Omental fat pad (tissue), 4 donors: ENCODE results near the gene SLC9C1. TPM values are rescaled to one million over a fixed set of nuclear protein-coding genes. Genes with fewer than 3 reads are reported as not detected.

Experiments
- ATAC-seq: fragments of 150-250 bp; one replicate; pipeline ENCODE4 v1.9.1; 2016; ENCODE audit warnings: mild to moderate bottlenecking, moderate library complexity; ENCODE audit not compliant: low FRiP score
- DNase-seq: peaks from one replicate; pipeline ENCODE4 v3.0.0-alpha.2; 2019; ENCODE audit warnings: low spot score
- total RNA-seq, 4 donors: library from RNA; depleted of rRNA; stranded (reverse); fragments of >200 nt; gene quantifications; one replicate each; pipeline ENCODE4 v1.1.0, GENCODE V29; 2016
- TF ChIP-seq, protein P1 (sequence below), 3 donors: fragments of 450-650 bp; IDR thresholded peaks; one replicate each; pipeline ENCODE4 v1.5.1; 2016 to 2017; ENCODE audit warnings: antibody characterized with exemption in 3 of 3, mild to moderate bottlenecking in 3 of 3, moderate library complexity in 2 of 3

The SLC9C1 gene
- total RNA-seq, 4 donors from 2014 or later, result 0.19 to 1.9 (median 1.1) TPM

DNA sequence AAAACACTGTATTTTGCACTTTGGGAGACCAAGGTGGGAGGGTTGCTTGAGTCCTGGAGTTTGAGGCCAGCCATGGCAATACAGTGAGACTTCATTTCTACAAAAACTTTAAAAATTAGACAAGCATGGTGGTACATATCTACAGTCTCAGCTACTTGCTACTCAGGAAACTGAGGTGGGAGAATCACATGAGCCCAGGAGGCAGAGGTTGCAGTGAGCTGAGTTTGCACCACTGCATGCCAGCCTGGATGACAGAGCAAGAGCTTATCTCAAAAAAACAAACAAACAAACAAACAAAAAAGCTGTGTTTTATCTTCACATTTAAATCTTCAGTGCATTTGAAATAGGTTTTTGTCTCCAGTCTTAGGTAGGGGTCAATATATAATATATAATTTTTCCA, 4.8 kb upstream of the SLC9C1 start:
- TF ChIP-seq, protein P1, sequence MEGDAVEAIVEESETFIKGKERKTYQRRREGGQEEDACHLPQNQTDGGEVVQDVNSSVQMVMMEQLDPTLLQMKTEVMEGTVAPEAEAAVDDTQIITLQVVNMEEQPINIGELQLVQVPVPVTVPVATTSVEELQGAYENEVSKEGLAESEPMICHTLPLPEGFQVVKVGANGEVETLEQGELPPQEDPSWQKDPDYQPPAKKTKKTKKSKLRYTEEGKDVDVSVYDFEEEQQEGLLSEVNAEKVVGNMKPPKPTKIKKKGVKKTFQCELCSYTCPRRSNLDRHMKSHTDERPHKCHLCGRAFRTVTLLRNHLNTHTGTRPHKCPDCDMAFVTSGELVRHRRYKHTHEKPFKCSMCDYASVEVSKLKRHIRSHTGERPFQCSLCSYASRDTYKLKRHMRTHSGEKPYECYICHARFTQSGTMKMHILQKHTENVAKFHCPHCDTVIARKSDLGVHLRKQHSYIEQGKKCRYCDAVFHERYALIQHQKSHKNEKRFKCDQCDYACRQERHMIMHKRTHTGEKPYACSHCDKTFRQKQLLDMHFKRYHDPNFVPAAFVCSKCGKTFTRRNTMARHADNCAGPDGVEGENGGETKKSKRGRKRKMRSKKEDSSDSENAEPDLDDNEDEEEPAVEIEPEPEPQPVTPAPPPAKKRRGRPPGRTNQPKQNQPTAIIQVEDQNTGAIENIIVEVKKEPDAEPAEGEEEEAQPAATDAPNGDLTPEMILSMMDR (IDR thresholded peaks at IDR 0.05), result no peak
- no peak for ATAC-seq
- DNase-seq, result no peak

DNA sequence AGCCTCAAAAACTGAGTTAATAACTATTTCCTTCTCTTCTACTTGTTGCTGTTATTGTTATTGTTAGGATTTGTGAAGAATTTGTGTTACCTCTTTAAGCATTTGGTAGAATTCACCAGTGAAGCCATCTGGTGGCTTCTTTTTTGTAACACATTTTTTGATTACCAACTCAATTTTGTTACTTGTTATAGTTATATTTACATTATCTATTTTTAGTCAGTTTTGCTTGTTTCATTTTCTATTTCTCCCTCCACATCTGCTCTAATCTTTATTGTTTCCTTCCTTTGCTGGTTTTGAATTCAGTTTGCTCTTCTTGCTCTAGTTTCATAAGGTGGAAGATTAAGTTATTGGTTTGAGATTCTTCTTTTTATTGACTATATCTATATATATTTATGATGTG, 3.7 kb upstream of the SLC9C1 start:
- DNase-seq (no peak), ATAC-seq (no peak)
- TF ChIP-seq, protein P1 (IDR thresholded peaks at IDR 0.05), result no peak

DNA sequence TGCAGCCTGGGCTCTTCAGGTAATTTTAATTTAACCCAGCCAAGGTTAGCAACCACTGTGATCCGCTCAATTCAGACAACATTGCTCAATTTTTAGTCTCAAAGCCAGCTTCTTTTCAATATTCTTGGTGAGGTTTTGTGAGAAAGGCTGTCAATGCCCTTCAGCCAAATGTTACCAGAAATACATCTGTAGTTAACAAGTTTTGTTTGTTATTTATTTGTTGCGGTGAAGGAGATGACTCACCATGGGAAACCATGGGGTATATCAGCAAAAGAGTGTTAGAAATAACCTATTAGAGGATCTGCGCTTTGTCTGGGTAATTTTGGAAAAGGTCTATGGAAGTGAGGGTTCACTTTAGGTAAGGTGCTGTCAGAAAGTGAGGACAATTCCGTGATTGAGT, 5.0 kb downstream of the SLC9C1 start:
- TF ChIP-seq, protein P1 (IDR thresholded peaks at IDR 0.05), result no peak
- ATAC-seq, result no peak
- no peak for DNase-seq

DNA sequence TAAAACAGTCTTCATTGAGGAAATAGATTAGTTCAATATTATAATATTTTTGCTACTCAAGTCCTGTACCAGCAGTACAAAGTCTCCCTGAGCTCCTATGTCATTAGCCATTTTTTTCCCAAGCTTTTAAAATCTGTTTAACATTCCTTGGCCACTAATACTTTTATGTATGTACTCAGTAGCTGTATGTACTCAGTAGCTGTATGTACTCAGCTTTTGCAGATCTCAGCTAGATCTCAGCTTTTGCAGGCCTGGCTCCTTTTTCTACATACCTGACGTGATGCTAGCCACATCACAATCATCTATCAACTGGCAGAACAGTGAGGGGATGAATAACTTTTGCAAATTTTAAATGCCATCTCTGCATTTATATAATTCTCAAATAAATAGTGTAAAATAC, 13.8 kb downstream of the SLC9C1 start:
- no peak for DNase-seq
- TF ChIP-seq, protein P1 (IDR thresholded peaks at IDR 0.05), result no peak
- no peak for ATAC-seq

DNA sequence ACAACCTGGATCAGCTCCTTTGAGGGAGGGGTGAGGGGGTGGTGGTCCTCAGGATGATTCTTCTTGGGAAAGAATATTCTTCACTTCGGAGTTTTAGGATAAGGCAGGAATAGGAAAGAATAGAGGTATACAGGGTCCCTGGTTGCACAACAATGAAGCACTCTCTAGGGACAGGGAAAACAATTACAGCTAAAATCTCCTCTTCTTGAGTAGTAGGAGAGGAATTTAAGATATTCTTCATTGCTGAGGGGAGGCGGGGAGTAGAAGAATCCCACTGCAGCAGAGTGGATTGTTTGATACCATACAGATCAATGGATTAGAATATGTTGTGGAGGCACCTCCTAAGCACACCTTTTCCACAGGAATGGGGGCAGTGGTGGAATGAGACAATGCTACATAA, 20.5 kb downstream of the SLC9C1 start:
- TF ChIP-seq, protein P1 (IDR thresholded peaks at IDR 0.05), result no peak
- DNase-seq (no peak), ATAC-seq (no peak)

DNA sequence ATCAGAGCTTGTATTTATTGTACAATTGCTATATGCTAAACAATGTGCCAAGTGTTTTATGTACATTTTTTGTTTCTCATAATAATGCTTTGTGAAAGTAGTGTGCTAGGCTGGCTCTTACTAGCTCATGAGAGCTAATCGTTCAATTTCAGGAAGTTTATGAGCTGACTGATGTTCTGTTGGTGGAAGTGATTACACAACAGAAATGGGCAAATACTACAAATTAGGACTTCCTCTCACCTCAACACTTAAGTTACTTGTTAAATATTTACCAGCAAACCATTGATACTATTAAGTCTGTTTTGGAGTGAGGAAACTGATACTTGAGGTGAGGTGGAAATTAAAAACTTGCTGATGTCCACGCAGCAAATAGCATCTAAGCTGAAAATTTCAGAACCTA, 32.3 kb downstream of the SLC9C1 start:
- TF ChIP-seq, protein P1 (IDR thresholded peaks at IDR 0.05), result no peak
- ATAC-seq, result no peak
- no peak for DNase-seq

DNA sequence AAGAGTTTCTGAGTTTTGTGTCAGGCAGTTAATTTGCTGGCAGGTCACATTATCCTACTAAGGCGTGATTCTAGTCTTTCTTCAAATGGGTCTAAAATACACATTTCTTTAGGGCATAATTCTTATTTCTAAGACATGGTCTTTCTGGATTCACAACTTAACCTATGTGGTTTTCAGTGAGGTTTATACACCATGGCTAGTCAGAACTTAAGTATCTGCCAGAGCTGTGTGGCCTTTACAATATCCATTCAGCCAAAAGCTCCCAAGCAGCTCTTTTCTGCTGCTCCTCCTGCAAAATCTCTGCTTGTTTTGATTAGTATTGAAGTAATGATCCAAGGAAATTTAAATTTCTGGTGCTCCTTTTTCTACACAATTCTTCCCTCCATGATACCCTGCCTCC, 33.5 kb downstream of the SLC9C1 start:
- DNase-seq (no peak), ATAC-seq (no peak)
- TF ChIP-seq, protein P1 (IDR thresholded peaks at IDR 0.05), result no peak
